Astrocyte (in vitro differentiated cells and primary cell): Measurements from ENCODE around the gene ERCC3. TPM values are rescaled to one million over a fixed set of nuclear protein-coding genes. Genes with fewer than 3 reads are reported as not detected.

Experiments
- DNase-seq: peaks from one replicate; pipeline ENCODE4 v3.0.0-alpha.2; 2010; ENCODE audit warnings: low read depth
- FAIRE-seq: peaks from 2 replicates; lab custom pipeline; 2011; peaks lifted over from hg19 to GRCh38; lab: Jason Lieb, UNC
- H2AFZ ChIP-seq: 2 replicates; pipeline ENCODE4 v1.6.0; 2012; ENCODE audit warnings: low read depth, low read length, inconsistent platforms
- H3K27ac ChIP-seq: 2 replicates; pipeline ENCODE4 v1.5.1; 2011; ENCODE audit warnings: low read depth, low read length, inconsistent platforms
- H3K27me3 ChIP-seq: 2 replicates; pipeline ENCODE4 v1.6.0; 2011; ENCODE audit warnings: low read length, inconsistent platforms; ENCODE audit not compliant: insufficient read depth
- H3K36me3 ChIP-seq: 2 replicates; pipeline ENCODE4 v1.5.1; 2011; ENCODE audit warnings: low read length, inconsistent platforms; ENCODE audit not compliant: insufficient read depth
- H3K4me1 ChIP-seq: 2 replicates; pipeline ENCODE4 v1.5.1; 2011; ENCODE audit warnings: low read length, inconsistent platforms; ENCODE audit not compliant: insufficient read depth
- H3K4me2 ChIP-seq: 2 replicates; pipeline ENCODE4 v1.6.0; 2012; ENCODE audit warnings: low read length, inconsistent platforms
- H3K4me3 ChIP-seq: 2 replicates; pipeline ENCODE4 v1.5.1; 2011; ENCODE audit warnings: low read depth, mild to moderate bottlenecking, low read length, inconsistent platforms; ENCODE audit not compliant: insufficient read depth
- H3K79me2 ChIP-seq: 2 replicates; pipeline ENCODE4 v1.6.0; 2012; ENCODE audit warnings: mild to moderate bottlenecking, low read length, inconsistent platforms; ENCODE audit not compliant: insufficient read depth
- H3K9ac ChIP-seq: 2 replicates; pipeline ENCODE4 v1.6.0; 2012; ENCODE audit warnings: mild to moderate bottlenecking, low read length, inconsistent platforms
- H3K9me3 ChIP-seq: 2 replicates; pipeline ENCODE4 v1.5.1; 2012; ENCODE audit warnings: low read depth, mild to moderate bottlenecking, low read length, inconsistent platforms; ENCODE audit not compliant: insufficient read depth
- H4K20me1 ChIP-seq: 2 replicates; pipeline ENCODE4 v1.6.0; 2012; ENCODE audit warnings: low read length, inconsistent platforms; ENCODE audit not compliant: insufficient read depth
- H3K27ac Mint-ChIP-seq: one replicate; pipeline ENCODE4 v1.8.0; 2021; ENCODE audit warnings: mild to moderate bottlenecking, mixed read lengths; ENCODE audit not compliant: unreplicated experiment
- H3K27me3 Mint-ChIP-seq: one replicate; pipeline ENCODE4 v1.8.0; 2021; ENCODE audit warnings: low read depth, mixed read lengths; ENCODE audit not compliant: unreplicated experiment
- H3K36me3 Mint-ChIP-seq: one replicate; pipeline ENCODE4 v1.8.0; 2021; ENCODE audit warnings: low read depth, mixed read lengths; ENCODE audit not compliant: unreplicated experiment
- H3K4me1 Mint-ChIP-seq: one replicate; pipeline ENCODE4 v1.8.0; 2021; ENCODE audit warnings: low read depth, mixed read lengths; ENCODE audit not compliant: unreplicated experiment
- H3K4me3 Mint-ChIP-seq: one replicate; pipeline ENCODE4 v1.8.0; 2021; ENCODE audit warnings: mild to moderate bottlenecking, moderate library complexity, mixed read lengths; ENCODE audit not compliant: unreplicated experiment
- H3K9me3 Mint-ChIP-seq: one replicate; pipeline ENCODE4 v1.8.0; 2021; ENCODE audit warnings: mild to moderate bottlenecking, mixed read lengths; ENCODE audit not compliant: unreplicated experiment
- CTCF ChIP-seq: IDR thresholded peaks from 2 replicates; pipeline ENCODE4 v1.5.1; 2011; ENCODE audit warnings: low read depth, mild to moderate bottlenecking, inconsistent platforms, low read length, moderate library complexity; ENCODE audit not compliant: insufficient read depth
- EZH2 ChIP-seq: IDR thresholded peaks from 2 replicates; pipeline ENCODE4 v1.6.1; 2012; ENCODE audit warnings: mild to moderate bottlenecking, low read length, inconsistent platforms; ENCODE audit not compliant: insufficient read depth
- total RNA-seq: library from RNA; stranded (reverse); gene quantifications from 2 replicates; pipeline ENCODE4 v1.2.1, GENCODE V29; 2021

The ERCC3 gene
- total RNA-seq, 1 donor from 2014 or later: 34.8 TPM

GRCh38 chr2:127288274-127288673, 5.7 kb downstream of the ERCC3 start:
- Mint-ChIP-seq H3K9me3 (peaks cover 11% of the 10 kb centered on the region), H3K4me1 (peaks cover 6% of the 10 kb centered on the region)
- H3K36me3 ChIP-seq: peaks cover 74% of the 10 kb centered on the region

GRCh38 chr2:127283275-127283674, 10.7 kb downstream of the ERCC3 start:
- no peaks in the 10 kb centered on the region for H3K27me3 ChIP-seq
- FAIRE-seq: no peak
- Mint-ChIP-seq H3K27me3 (no peaks in the 10 kb centered on the region), H3K4me1 (no peaks in the 10 kb centered on the region), H3K36me3 (peaks cover 48% of the 10 kb centered on the region), H3K9me3 (peaks cover 14% of the 10 kb centered on the region), H3K4me3 (no peak overlapping the region), H3K27ac (no peak overlapping the region)
- no peak for DNase-seq
- H3K79me2 ChIP-seq: peaks cover 46% of the 10 kb centered on the region
- no peak overlapping the region for H2AFZ ChIP-seq
- no peak overlapping the region for H3K27ac ChIP-seq
- H4K20me1 ChIP-seq: peaks cover 42% of the 10 kb centered on the region
- no peaks in the 10 kb centered on the region for H3K4me1 ChIP-seq
- peaks cover 64% of the 10 kb centered on the region for H3K36me3 ChIP-seq
- no peak overlapping the region for H3K4me3 ChIP-seq
- H3K4me2 ChIP-seq: no peak overlapping the region
- no peak overlapping the region for H3K9ac ChIP-seq
- TF ChIP-seq CTCF: no peak
- TF ChIP-seq EZH2: no peak
- H3K9me3 ChIP-seq: no peaks in the 10 kb centered on the region

More at GRCh38 chr2:127288274-127288673, 5.7 kb downstream of the ERCC3 start:
- H3K4me3 ChIP-seq: no peak overlapping the region
- H3K9me3 ChIP-seq: no peaks in the 10 kb centered on the region
- DNase-seq: no peak
- H2AFZ ChIP-seq: no peak overlapping the region
- peaks cover 34% of the 10 kb centered on the region for H4K20me1 ChIP-seq
- TF ChIP-seq EZH2: no peak
- TF ChIP-seq CTCF: no peak
- H3K9ac ChIP-seq: no peak overlapping the region
- peaks cover 7% of the 10 kb centered on the region for H3K4me1 ChIP-seq
- peaks cover 44% of the 10 kb centered on the region for H3K79me2 ChIP-seq
- H3K27me3 Mint-ChIP-seq: no peaks in the 10 kb centered on the region
- no peak overlapping the region for H3K27ac Mint-ChIP-seq
- no peak overlapping the region for H3K4me2 ChIP-seq
- no peak overlapping the region for H3K27ac ChIP-seq
- no peaks in the 10 kb centered on the region for H3K27me3 ChIP-seq
- FAIRE-seq: no peak
- H3K4me3 Mint-ChIP-seq: no peak overlapping the region
- peaks cover 47% of the 10 kb centered on the region for H3K36me3 Mint-ChIP-seq

GRCh38 chr2:127280693-127281092, 13.3 kb downstream of the ERCC3 start:
- Histone ChIP-seq H3K4me1 (no peaks in the 10 kb centered on the region), H3K27ac (no peak overlapping the region), H3K4me3 (no peak overlapping the region), H2AFZ (no peak overlapping the region), H3K79me2 (peaks cover 46% of the 10 kb centered on the region), H4K20me1 (peaks cover 37% of the 10 kb centered on the region), H3K4me2 (no peak overlapping the region), H3K27me3 (no peaks in the 10 kb centered on the region), H3K36me3 (peaks cover 55% of the 10 kb centered on the region), H3K9me3 (no peaks in the 10 kb centered on the region), H3K9ac (no peak overlapping the region)
- H3K27me3 Mint-ChIP-seq: no peaks in the 10 kb centered on the region
- TF ChIP-seq CTCF (no peak), EZH2 (no peak)
- H3K36me3 Mint-ChIP-seq: peaks cover 38% of the 10 kb centered on the region
- H3K4me3 Mint-ChIP-seq: no peak overlapping the region
- no peaks in the 10 kb centered on the region for H3K4me1 Mint-ChIP-seq
- H3K9me3 Mint-ChIP-seq: peaks cover 14% of the 10 kb centered on the region
- H3K27ac Mint-ChIP-seq: no peak overlapping the region
- FAIRE-seq: no peak
- no peak for DNase-seq
